Measurements from ENCODE around the gene TMEM263.

DNA sequence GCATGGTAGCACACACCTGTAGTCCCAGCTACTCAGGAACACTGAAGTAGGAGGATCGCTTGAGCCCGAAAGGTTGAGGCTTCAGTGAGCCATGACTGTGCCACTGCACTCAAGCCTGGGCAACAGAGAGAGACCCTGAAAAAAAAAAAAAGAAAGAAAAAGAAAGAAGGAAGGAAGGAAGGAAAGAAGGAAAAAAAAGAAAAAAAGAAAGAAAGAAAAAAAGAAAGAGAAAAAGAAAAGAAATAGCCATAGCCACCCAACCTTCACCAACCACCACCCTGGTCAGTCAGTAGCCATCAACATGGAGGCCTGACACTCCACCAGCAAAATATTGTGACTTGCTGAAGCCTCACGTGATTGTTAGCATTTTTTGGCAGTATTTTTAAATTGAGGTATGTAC lies 21.4 kb upstream of the TMEM263 start:
- TF ChIP-seq, protein P1, sequence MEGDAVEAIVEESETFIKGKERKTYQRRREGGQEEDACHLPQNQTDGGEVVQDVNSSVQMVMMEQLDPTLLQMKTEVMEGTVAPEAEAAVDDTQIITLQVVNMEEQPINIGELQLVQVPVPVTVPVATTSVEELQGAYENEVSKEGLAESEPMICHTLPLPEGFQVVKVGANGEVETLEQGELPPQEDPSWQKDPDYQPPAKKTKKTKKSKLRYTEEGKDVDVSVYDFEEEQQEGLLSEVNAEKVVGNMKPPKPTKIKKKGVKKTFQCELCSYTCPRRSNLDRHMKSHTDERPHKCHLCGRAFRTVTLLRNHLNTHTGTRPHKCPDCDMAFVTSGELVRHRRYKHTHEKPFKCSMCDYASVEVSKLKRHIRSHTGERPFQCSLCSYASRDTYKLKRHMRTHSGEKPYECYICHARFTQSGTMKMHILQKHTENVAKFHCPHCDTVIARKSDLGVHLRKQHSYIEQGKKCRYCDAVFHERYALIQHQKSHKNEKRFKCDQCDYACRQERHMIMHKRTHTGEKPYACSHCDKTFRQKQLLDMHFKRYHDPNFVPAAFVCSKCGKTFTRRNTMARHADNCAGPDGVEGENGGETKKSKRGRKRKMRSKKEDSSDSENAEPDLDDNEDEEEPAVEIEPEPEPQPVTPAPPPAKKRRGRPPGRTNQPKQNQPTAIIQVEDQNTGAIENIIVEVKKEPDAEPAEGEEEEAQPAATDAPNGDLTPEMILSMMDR (IDR thresholded peaks at IDR 0.05; ENCODE audit: extremely low read depth in 1 of 2, insufficient read depth in 1 of 2, low read depth in 1 of 2, low read length in 2 of 2), result no peak
- TF ChIP-seq JUN (IDR thresholded peaks at IDR 0.05; ENCODE audit: borderline replicate concordance, insufficient read depth, insufficient read length, low read depth) (no peak), MYC (IDR thresholded peaks at IDR 0.05; ENCODE audit: low read depth, low read length) (no peak), POLR2AphosphoS5 (IDR thresholded peaks at IDR 0.05; ENCODE audit: insufficient read depth, low read depth, low read length) (no peak), POLR2A (IDR thresholded peaks at IDR 0.05; ENCODE audit: low read depth, low read length) (no peak), EZH2 (IDR thresholded peaks at IDR 0.05; ENCODE audit: borderline replicate concordance, low read depth, low read length, severe bottlenecking) (no peak)
